Esophagus muscularis mucosa (tissue), 4 donors: ENCODE measurements around the gene OCEL1.

Experiments
- EP300 ChIP-seq: sonication (generic); formaldehyde crosslinking; IDR thresholded peaks from one replicate; pipeline ENCODE4 v1.6.1; 2017; ENCODE audit warnings: antibody characterized with exemption
- POLR2A ChIP-seq: fragments of 450-650 bp; IDR thresholded peaks from one replicate; pipeline ENCODE4 v1.6.1; 2017; ENCODE audit warnings: antibody characterized with exemption, moderate library complexity, mild to moderate bottlenecking, low read depth
- POLR2AphosphoS5 ChIP-seq, 2 donors: sonication (generic); formaldehyde crosslinking; IDR thresholded peaks; one replicate each; pipeline ENCODE4 v1.6.1; 2017; ENCODE audit warnings: antibody characterized with exemption in 2 of 2
- TF ChIP-seq, protein P1 (sequence below), 3 experiments: fragments of 200-600 bp in 2 of 3; fragments of 450-650 bp in 1 of 3; sonication (generic) in 2 of 3; IDR thresholded peaks; one replicate each; pipeline ENCODE4 v1.5.1; 2017 to 2019; ENCODE audit warnings: antibody characterized with exemption in 3 of 3, mild to moderate bottlenecking in 2 of 3, moderate library complexity in 1 of 3

- TF ChIP-seq POLR2A (no peak), POLR2AphosphoS5 (IDR thresholded peaks at IDR 0.05) (no peak), EP300 (no peak)
- TF ChIP-seq, protein P1, sequence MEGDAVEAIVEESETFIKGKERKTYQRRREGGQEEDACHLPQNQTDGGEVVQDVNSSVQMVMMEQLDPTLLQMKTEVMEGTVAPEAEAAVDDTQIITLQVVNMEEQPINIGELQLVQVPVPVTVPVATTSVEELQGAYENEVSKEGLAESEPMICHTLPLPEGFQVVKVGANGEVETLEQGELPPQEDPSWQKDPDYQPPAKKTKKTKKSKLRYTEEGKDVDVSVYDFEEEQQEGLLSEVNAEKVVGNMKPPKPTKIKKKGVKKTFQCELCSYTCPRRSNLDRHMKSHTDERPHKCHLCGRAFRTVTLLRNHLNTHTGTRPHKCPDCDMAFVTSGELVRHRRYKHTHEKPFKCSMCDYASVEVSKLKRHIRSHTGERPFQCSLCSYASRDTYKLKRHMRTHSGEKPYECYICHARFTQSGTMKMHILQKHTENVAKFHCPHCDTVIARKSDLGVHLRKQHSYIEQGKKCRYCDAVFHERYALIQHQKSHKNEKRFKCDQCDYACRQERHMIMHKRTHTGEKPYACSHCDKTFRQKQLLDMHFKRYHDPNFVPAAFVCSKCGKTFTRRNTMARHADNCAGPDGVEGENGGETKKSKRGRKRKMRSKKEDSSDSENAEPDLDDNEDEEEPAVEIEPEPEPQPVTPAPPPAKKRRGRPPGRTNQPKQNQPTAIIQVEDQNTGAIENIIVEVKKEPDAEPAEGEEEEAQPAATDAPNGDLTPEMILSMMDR (IDR thresholded peaks at IDR 0.05) = no peak
Observed at GRCh38 chr19:17263712-17264640, 38.0 kb downstream of the OCEL1 start.
